Central memory CD8-positive, alpha-beta T cell (primary cell): Measurements from ENCODE around the gene IFI44.
A peak's percentile ranks its signal among the peaks of the same experiment; 100 is the strongest.

Experiments
- ATAC-seq: fragments of 150-1000 bp; cut with Tn5 transposase; replicated peaks from 2 replicates; pipeline ENCODE4 v1.10.0; 2022; ENCODE audit warnings: mild to moderate bottlenecking, moderate FRiP score, moderate number of reproducible peaks; ENCODE audit not compliant: poor library complexity, severe bottlenecking; ENCODE audit errors: extremely low read depth
- DNase-seq, 2 donors: peaks; one replicate each; pipeline ENCODE4 v3.0.0; 2021; ENCODE audit warnings: low spot score in 2 of 2
- H3K27ac Mint-ChIP-seq: one replicate; pipeline ENCODE4 v1.8.0; 2022; ENCODE audit warnings: low read depth, mild to moderate bottlenecking, moderate library complexity, mixed read lengths
- H3K27me3 Mint-ChIP-seq: one replicate; pipeline ENCODE4 v1.8.0; 2022; ENCODE audit warnings: mixed read lengths
- H3K36me3 Mint-ChIP-seq: one replicate; pipeline ENCODE4 v1.8.0; 2022; ENCODE audit warnings: mild to moderate bottlenecking, moderate library complexity, mixed read lengths; ENCODE audit not compliant: insufficient read depth
- H3K4me1 Mint-ChIP-seq: one replicate; pipeline ENCODE4 v1.8.0; 2022; ENCODE audit warnings: mixed read lengths
- H3K4me3 Mint-ChIP-seq: one replicate; pipeline ENCODE4 v1.8.0; 2022; ENCODE audit warnings: mild to moderate bottlenecking, moderate library complexity, mixed read lengths
- H3K9me3 Mint-ChIP-seq: one replicate; pipeline ENCODE4 v1.8.0; 2022; ENCODE audit warnings: mixed read lengths

The IFI44 gene, protein sequence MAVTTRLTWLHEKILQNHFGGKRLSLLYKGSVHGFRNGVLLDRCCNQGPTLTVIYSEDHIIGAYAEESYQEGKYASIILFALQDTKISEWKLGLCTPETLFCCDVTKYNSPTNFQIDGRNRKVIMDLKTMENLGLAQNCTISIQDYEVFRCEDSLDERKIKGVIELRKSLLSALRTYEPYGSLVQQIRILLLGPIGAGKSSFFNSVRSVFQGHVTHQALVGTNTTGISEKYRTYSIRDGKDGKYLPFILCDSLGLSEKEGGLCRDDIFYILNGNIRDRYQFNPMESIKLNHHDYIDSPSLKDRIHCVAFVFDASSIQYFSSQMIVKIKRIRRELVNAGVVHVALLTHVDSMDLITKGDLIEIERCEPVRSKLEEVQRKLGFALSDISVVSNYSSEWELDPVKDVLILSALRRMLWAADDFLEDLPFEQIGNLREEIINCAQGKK

DNA sequence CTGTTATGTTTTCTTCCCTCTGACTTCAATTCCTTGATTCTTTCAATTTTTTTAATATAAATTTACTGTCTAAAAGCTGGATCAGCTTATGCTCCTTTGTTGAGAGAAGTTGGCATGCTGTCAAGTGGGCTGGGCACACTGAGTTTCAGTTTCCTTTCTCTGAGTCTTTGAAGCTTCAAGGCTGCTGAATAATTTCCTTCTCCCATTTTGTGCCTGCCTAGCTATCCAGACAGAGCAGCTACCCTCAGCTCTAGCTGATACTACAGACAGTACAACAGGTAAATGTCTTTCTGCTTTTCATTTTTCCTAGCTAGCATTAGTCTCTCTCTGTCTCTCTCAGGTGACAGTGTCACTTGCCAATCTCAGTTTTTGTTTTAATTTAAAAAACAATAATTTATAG, at the start of gene IFI44:
Gene IFI44 (plus strand): TSS at position 204 of the 400 bp plus-strand sequence. CDS start 365 bp downstream, outside the sequence.
- DNase-seq = peak in 1 of 2 donors; percentile 54
- peaks cover 6% of the 10 kb centered on the region for H3K36me3 Mint-ChIP-seq
- peak; percentile 81 for ATAC-seq
- peaks cover 60% of the 10 kb centered on the region for H3K4me1 Mint-ChIP-seq
- no peaks in the 10 kb centered on the region for H3K27me3 Mint-ChIP-seq
- no peaks in the 10 kb centered on the region for H3K9me3 Mint-ChIP-seq
- H3K4me3 Mint-ChIP-seq = peak within 1 kb of the TSS; percentile 82
- H3K27ac Mint-ChIP-seq = peak within 1 kb of the TSS; percentile 92

DNA sequence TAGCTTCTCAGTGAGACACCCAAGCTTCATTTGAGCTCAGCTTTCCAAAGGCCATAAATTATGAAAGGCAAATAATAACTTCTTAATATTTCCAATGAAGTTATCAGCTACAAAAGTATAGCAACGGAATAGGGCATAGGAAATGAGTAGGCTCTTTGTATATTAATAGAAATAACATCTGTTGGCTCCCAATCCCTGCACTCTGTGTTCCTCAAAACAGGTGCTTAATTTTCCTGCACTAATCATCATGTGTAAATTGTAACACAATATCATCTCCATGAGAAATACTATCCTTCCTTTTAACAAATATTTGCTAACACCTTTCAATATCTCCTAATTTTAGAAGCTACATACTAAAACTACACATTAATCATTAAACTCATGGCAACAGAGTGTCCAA, 48.6 kb upstream of the IFI44 start:
- ATAC-seq (no peak), DNase-seq (no peak)
- no peak overlapping the region for H3K27ac Mint-ChIP-seq
- no peaks in the 10 kb centered on the region for H3K36me3 Mint-ChIP-seq
- H3K9me3 Mint-ChIP-seq = no peaks in the 10 kb centered on the region
- no peak overlapping the region for H3K4me3 Mint-ChIP-seq
- no peaks in the 10 kb centered on the region for H3K4me1 Mint-ChIP-seq
- H3K27me3 Mint-ChIP-seq = peaks cover 10% of the 10 kb centered on the region

DNA sequence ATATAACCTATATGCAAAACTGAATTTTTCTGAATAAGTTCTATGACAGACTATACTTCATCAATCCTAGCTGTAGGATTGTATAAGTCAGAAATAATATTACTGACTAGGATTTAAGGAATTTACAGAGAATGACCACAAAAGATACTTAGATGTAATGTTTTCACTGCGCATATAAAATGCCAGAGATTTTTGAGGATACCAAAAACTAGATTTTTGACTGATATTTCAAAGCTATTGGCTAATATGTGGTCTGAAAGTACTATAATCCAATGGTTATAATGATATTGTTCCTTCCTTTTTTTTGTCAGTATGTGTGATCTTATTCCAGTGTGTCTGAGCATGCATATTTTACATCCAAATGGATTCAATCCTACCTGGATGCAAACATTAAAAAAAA, 46.4 kb upstream of the IFI44 start:
- H3K4me1 Mint-ChIP-seq = no peaks in the 10 kb centered on the region
- H3K9me3 Mint-ChIP-seq = no peaks in the 10 kb centered on the region
- no peak overlapping the region for H3K4me3 Mint-ChIP-seq
- peaks cover 12% of the 10 kb centered on the region for H3K27me3 Mint-ChIP-seq
- no peak overlapping the region for H3K27ac Mint-ChIP-seq
- no peak for DNase-seq
- H3K36me3 Mint-ChIP-seq = no peaks in the 10 kb centered on the region
- no peak for ATAC-seq

DNA sequence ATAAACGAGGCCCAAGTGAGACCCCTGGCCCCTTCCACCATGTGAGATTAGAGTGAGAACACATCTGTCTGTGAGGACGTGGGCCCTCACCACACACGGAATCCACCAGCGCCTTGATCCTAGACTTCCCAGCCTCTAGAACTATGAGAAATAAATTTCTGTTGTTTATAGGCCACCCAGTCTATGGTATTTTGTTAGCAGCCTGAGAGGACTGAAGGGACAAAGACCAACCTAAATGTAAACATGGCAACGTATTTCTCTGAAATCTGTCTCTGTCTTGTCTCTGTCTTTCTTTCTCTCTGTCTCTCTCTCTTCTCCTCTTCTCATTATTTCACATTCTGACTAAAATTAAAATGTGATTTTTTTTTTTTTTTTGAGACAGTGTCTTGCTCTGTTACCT, 45.0 kb upstream of the IFI44 start:
- Mint-ChIP-seq H3K9me3 (no peaks in the 10 kb centered on the region), H3K4me3 (no peak overlapping the region), H3K36me3 (no peaks in the 10 kb centered on the region), H3K4me1 (no peaks in the 10 kb centered on the region), H3K27me3 (peaks cover 26% of the 10 kb centered on the region), H3K27ac (peak overlapping the region; percentile 74)
- DNase-seq (no peak), ATAC-seq (no peak)

DNA sequence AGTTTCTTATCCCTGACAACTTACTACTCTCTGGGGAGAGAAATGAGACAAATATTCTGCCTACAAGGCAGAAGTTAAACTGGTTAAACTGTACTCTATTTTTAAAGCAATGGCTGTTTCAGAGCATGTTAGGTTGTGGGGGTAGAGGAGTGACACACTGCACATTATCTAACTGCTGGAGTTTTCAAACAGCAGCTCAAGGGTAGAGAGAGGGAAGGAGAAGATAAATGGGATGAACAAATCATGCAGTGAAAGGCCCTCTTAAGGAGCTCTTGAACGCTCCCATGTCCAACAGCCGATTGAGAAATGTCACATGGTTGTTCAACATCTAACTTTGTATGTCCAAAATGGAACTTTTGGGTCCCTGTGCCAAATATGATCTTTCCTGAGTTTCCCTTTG, 43.4 kb upstream of the IFI44 start:
- Mint-ChIP-seq H3K27ac (peak overlapping the region; percentile 30), H3K4me1 (no peaks in the 10 kb centered on the region), H3K9me3 (no peaks in the 10 kb centered on the region), H3K36me3 (peaks cover 2% of the 10 kb centered on the region), H3K4me3 (no peak overlapping the region), H3K27me3 (peaks cover 36% of the 10 kb centered on the region)
- no peak for ATAC-seq
- DNase-seq = no peak

DNA sequence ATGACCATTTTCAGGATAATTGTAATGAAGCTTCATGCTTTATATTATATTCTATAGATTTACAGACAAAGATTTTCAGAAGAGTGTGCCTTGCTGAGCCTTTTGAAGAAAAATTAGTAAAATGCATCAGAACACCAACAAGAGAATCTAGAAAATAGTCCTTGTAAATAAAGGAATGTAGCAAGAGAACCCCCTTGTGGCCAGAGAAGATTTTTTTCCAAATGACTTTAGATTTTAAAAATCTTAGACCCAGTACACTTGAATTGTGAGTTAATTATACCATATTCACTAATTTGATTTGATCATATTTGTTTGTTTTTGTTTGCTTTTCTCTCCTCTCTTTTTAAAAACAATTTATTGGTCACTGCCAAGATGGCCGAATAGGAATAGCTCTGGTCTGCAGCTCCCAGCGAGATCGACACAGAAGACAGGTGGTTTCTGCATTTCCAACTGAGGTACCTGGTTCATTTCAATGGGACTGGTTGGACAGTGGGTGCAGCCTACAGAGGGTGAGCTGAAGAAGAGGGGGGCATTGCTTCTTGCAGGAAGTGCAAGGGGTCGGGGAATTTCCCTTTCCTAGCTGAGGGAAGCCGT, 42.2 kb upstream of the IFI44 start:
- no peak overlapping the region for H3K4me3 Mint-ChIP-seq
- DNase-seq = no peak
- H3K9me3 Mint-ChIP-seq = no peaks in the 10 kb centered on the region
- no peaks in the 10 kb centered on the region for H3K4me1 Mint-ChIP-seq
- ATAC-seq = no peak
- H3K36me3 Mint-ChIP-seq = peaks cover 2% of the 10 kb centered on the region
- no peak overlapping the region for H3K27ac Mint-ChIP-seq
- H3K27me3 Mint-ChIP-seq = peaks cover 36% of the 10 kb centered on the region

DNA sequence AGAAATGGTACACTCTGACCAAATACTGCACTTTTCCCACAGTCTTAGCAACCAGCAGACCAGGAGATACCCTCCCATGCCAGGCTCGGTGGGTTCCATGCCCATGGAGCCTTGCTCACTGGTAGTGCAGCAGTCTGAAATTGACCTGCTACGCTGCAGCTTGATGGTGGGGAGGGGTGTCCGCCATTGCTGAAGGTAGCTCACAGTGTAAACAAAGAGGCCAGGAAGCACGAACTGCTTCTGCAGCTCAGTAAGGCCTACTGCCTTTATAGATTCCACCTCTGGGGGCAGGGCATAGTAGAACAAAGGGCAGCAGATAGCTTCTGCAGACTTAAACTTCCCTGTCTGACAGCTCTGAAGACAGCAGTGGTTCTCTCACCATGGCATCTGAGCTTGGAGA, 41.7 kb upstream of the IFI44 start:
- H3K36me3 Mint-ChIP-seq = peaks cover 2% of the 10 kb centered on the region
- no peaks in the 10 kb centered on the region for H3K9me3 Mint-ChIP-seq
- no peak for DNase-seq
- H3K27me3 Mint-ChIP-seq = peaks cover 36% of the 10 kb centered on the region
- ATAC-seq = no peak
- no peak overlapping the region for H3K4me3 Mint-ChIP-seq
- H3K4me1 Mint-ChIP-seq = no peaks in the 10 kb centered on the region
- H3K27ac Mint-ChIP-seq = no peak overlapping the region

DNA sequence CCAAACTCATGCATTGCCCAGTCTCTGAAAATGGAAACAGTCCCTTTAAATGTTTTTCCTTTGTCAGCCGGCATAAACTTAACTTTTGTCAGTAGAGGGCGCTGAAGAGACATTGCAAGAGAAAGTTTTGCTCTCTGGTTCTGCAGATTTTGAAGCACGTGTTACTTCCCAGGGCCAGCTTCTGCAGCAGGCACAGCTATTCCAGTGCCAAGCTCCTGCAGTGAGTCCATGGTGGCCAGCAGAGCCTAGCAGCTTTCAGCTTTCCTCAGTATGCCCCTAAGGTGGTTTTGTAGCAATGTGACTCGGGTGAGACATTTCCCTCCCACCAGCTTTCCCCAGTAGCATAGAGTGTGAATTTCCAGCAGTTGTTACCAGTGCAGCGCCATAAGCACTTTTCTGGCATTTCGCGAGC, 32.0 kb upstream of the IFI44 start:
- no peak overlapping the region for H3K27ac Mint-ChIP-seq
- peaks cover 41% of the 10 kb centered on the region for H3K4me1 Mint-ChIP-seq
- H3K9me3 Mint-ChIP-seq = no peaks in the 10 kb centered on the region
- H3K27me3 Mint-ChIP-seq = no peaks in the 10 kb centered on the region
- ATAC-seq (peak; percentile 57), DNase-seq (peak; percentile 16 to 45)
- peaks cover 2% of the 10 kb centered on the region for H3K36me3 Mint-ChIP-seq
- no peak overlapping the region for H3K4me3 Mint-ChIP-seq

DNA sequence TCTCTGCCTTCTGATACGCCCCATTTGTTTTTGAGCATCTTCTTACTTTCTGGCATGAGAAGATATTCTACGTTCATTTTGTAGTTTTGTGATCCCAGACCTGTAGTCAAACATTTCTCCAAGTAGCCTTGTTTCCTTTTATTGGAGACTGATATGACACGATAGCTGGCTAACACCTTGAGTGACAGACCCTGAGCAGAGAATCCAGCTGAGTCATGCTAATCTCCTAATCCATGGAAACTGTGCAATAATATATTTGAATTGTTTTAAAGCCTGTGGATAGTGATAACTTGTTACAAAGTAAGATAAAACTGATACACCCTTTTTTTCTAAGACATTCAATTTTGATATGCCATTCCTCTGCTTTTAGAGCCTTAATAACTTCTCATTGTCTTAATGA, 30.6 kb upstream of the IFI44 start:
- H3K27ac Mint-ChIP-seq = peak overlapping the region; percentile 89
- peaks cover 55% of the 10 kb centered on the region for H3K4me1 Mint-ChIP-seq
- H3K27me3 Mint-ChIP-seq = no peaks in the 10 kb centered on the region
- DNase-seq (no peak), ATAC-seq (no peak)
- H3K4me3 Mint-ChIP-seq = peak overlapping the region; percentile 75
- H3K36me3 Mint-ChIP-seq = peaks cover 2% of the 10 kb centered on the region
- no peaks in the 10 kb centered on the region for H3K9me3 Mint-ChIP-seq

DNA sequence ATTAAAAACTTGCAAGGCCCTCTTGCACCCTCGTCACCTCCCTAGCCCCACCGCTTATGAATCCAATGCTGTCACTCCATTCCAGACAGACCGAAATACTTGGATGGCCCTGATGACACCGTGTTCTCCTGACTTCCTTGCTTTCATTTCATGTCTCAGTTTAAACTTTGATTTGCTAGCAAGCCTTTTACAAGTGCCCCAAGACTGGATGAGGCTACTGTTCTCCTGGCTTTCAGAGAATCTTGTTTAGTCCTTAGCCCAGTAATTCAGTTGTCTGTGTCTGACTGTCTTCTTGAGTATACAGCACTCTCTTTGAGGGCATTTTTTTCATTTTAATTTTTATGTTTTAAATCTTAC, 30.2 kb upstream of the IFI44 start:
- no peak for DNase-seq
- H3K4me1 Mint-ChIP-seq = peaks cover 59% of the 10 kb centered on the region
- no peaks in the 10 kb centered on the region for H3K27me3 Mint-ChIP-seq
- H3K4me3 Mint-ChIP-seq = peak overlapping the region; percentile 75
- no peaks in the 10 kb centered on the region for H3K9me3 Mint-ChIP-seq
- ATAC-seq = no peak
- H3K36me3 Mint-ChIP-seq = peaks cover 2% of the 10 kb centered on the region
- peak overlapping the region; percentile 89 for H3K27ac Mint-ChIP-seq

DNA sequence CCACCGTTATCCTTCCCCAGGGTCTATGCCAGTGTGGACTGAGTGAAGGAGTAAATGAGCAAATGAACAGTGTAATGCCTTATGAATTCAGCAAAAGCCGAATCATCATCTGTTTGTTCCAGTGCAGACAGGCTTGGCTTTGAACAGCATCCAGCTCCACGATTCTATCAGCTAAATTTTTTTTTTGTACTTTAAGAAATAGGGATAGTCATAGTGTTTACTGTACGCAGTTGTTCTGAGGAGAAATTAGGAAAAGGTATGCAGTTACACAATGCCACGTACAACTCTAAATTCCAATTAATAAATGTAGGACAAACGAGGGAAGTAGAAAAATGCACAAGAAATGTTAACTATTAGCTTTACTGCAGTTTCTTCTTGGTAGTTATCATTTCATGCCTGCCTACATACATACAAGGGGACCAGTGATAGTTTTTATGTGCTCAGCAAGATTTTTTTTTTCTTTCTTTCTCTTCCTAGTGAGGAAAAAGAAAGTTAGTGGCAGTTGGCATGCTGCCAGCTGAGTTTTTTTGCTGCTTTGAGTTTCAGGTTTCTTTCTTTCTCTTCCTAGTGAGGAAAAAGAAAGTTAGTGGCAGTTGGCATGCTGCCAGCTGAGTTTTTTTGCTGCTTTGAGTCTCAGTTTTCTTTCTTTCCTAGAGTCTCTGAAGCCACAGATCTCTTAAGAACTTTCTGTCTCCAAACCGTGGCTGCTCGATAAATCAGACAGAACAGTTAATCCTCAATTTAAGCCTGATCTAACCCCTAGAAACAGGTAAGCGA, 29.6 kb upstream of the IFI44 start, which contains the start of gene IFI44L:
Gene IFI44L (plus strand): TSS at position 646 of the 777 bp plus-strand sequence. CDS start 7,468 bp downstream, outside the sequence.
- no peaks in the 10 kb centered on the region for H3K9me3 Mint-ChIP-seq
- H3K4me1 Mint-ChIP-seq = peaks cover 64% of the 10 kb centered on the region
- peak within 1 kb of the TSS; percentile 89 for H3K27ac Mint-ChIP-seq
- ATAC-seq = no peak
- DNase-seq = peak in 1 of 2 donors; percentile 18
- no peaks in the 10 kb centered on the region for H3K27me3 Mint-ChIP-seq
- peak within 1 kb of the TSS; percentile 75 for H3K4me3 Mint-ChIP-seq
- H3K36me3 Mint-ChIP-seq = peaks cover 3% of the 10 kb centered on the region

DNA sequence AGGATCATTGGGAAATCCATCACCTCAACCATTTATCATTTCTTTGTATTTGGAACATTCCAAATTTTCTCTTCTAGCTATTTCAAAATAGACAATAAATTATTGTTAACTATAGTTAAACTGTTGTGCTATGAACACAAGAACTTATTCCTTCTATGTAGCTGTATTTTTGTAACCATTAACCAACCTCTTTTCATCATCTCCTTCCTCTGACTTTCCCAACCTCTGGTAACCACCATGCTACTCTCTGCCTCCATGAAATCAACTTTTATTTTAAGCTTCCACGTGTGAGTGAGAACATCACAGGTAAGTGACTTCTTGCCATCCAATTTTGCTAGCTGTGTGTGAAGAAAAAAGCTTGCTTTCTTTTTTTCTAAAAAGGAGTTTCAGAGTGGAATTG, 29.0 kb upstream of the IFI44 start:
- H3K4me1 Mint-ChIP-seq = peaks cover 64% of the 10 kb centered on the region
- H3K27ac Mint-ChIP-seq = peak overlapping the region; percentile 89
- no peaks in the 10 kb centered on the region for H3K27me3 Mint-ChIP-seq
- ATAC-seq = no peak
- H3K36me3 Mint-ChIP-seq = peaks cover 3% of the 10 kb centered on the region
- DNase-seq = no peak
- H3K4me3 Mint-ChIP-seq = peak overlapping the region; percentile 75
- H3K9me3 Mint-ChIP-seq = no peaks in the 10 kb centered on the region
